ENCODE data around the gene LARP4. TPM values are rescaled to one million over a fixed set of nuclear protein-coding genes. Genes with fewer than 3 reads are reported as not detected.
"Not testable (repeated sequence)": the region's sequence is repeated elsewhere in the genome, so short reads cannot be mapped to it uniquely, and the experiment has no call there.

LARP4 gene
- total RNA-seq, 1 donor from 2014 or later, result 63.8 TPM

- H3K36me3 Mint-ChIP-seq (ENCODE audit: low read depth, unreplicated experiment), result peaks cover 6% of the 10 kb centered on the region
- Histone ChIP-seq H3K27me3 (ENCODE audit: insufficient read depth, low read length) (no peaks in the 10 kb centered on the region), H3K79me2 (ENCODE audit: insufficient read depth, low read length) (peaks cover 95% of the 10 kb centered on the region), H4K20me1 (ENCODE audit: insufficient read depth, low read length) (peaks cover 66% of the 10 kb centered on the region), H3K36me3 (ENCODE audit: insufficient read depth, low read length) (no peaks in the 10 kb centered on the region), H3K9me3 (ENCODE audit: insufficient read depth, low read depth, low read length) (no peaks in the 10 kb centered on the region), H3K4me3 (ENCODE audit: insufficient read depth, low read depth, low read length) (no peak overlapping the region), H3K4me1 (ENCODE audit: insufficient read depth, low read length) (no peaks in the 10 kb centered on the region), H3K27ac (ENCODE audit: low read depth, low read length) (no peak overlapping the region), H3K9ac (ENCODE audit: low read length) (no peak overlapping the region), H2AFZ (ENCODE audit: low read depth, low read length) (no peak overlapping the region), H3K4me2 (ENCODE audit: low read length) (no peak overlapping the region)
- no peaks in the 10 kb centered on the region for H3K9me3 Mint-ChIP-seq (ENCODE audit: unreplicated experiment)
- no peak for FAIRE-seq
- no peak overlapping the region for H3K27ac Mint-ChIP-seq (ENCODE audit: unreplicated experiment)
- H3K4me3 Mint-ChIP-seq (ENCODE audit: unreplicated experiment), result no peak overlapping the region
- no peak for DNase-seq (ENCODE audit: low read depth)
- no peaks in the 10 kb centered on the region for H3K27me3 Mint-ChIP-seq (ENCODE audit: low read depth, unreplicated experiment)
- TF ChIP-seq EZH2 (IDR thresholded peaks at IDR 0.05; ENCODE audit: insufficient read depth, low read length), result no peak
- TF ChIP-seq, protein P1, sequence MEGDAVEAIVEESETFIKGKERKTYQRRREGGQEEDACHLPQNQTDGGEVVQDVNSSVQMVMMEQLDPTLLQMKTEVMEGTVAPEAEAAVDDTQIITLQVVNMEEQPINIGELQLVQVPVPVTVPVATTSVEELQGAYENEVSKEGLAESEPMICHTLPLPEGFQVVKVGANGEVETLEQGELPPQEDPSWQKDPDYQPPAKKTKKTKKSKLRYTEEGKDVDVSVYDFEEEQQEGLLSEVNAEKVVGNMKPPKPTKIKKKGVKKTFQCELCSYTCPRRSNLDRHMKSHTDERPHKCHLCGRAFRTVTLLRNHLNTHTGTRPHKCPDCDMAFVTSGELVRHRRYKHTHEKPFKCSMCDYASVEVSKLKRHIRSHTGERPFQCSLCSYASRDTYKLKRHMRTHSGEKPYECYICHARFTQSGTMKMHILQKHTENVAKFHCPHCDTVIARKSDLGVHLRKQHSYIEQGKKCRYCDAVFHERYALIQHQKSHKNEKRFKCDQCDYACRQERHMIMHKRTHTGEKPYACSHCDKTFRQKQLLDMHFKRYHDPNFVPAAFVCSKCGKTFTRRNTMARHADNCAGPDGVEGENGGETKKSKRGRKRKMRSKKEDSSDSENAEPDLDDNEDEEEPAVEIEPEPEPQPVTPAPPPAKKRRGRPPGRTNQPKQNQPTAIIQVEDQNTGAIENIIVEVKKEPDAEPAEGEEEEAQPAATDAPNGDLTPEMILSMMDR (IDR thresholded peaks at IDR 0.05; ENCODE audit: insufficient read depth, low read depth, low read length), result no peak
- peaks cover 2% of the 10 kb centered on the region for H3K4me1 Mint-ChIP-seq (ENCODE audit: low read depth, unreplicated experiment)
Observed at GRCh38 chr12:50419112-50419909, 18.6 kb downstream of the LARP4 start.

GRCh38 chr12:50422855-50423254, 22.2 kb downstream of the LARP4 start:
- H3K27me3 Mint-ChIP-seq (ENCODE audit: low read depth, unreplicated experiment); H3K27ac Mint-ChIP-seq (ENCODE audit: unreplicated experiment); H3K4me3 Mint-ChIP-seq (ENCODE audit: unreplicated experiment); FAIRE-seq; H3K4me1 ChIP-seq (ENCODE audit: insufficient read depth, low read length); H3K36me3 ChIP-seq (ENCODE audit: insufficient read depth, low read length); H3K27me3 ChIP-seq (ENCODE audit: insufficient read depth, low read length); H3K4me3 ChIP-seq (ENCODE audit: insufficient read depth, low read depth, low read length); H2AFZ ChIP-seq (ENCODE audit: low read depth, low read length); H3K9me3 Mint-ChIP-seq (ENCODE audit: unreplicated experiment); H3K9me3 ChIP-seq (ENCODE audit: insufficient read depth, low read depth, low read length); H3K36me3 Mint-ChIP-seq (ENCODE audit: low read depth, unreplicated experiment); H3K27ac ChIP-seq (ENCODE audit: low read depth, low read length); DNase-seq (ENCODE audit: low read depth); H3K4me2 ChIP-seq (ENCODE audit: low read length); H3K9ac ChIP-seq (ENCODE audit: low read length): not testable (repeated sequence)
- H4K20me1 ChIP-seq (ENCODE audit: insufficient read depth, low read length), result peaks cover 60% of the 10 kb centered on the region
- peaks cover 13% of the 10 kb centered on the region for H3K4me1 Mint-ChIP-seq (ENCODE audit: low read depth, unreplicated experiment)
- H3K79me2 ChIP-seq (ENCODE audit: insufficient read depth, low read length), result peaks cover 93% of the 10 kb centered on the region

- H3K4me3 Mint-ChIP-seq (ENCODE audit: unreplicated experiment); H3K4me2 ChIP-seq (ENCODE audit: low read length); H3K4me1 ChIP-seq (ENCODE audit: insufficient read depth, low read length); H3K36me3 Mint-ChIP-seq (ENCODE audit: low read depth, unreplicated experiment); H3K27ac ChIP-seq (ENCODE audit: low read depth, low read length); H3K27me3 Mint-ChIP-seq (ENCODE audit: low read depth, unreplicated experiment); H3K9ac ChIP-seq (ENCODE audit: low read length); DNase-seq (ENCODE audit: low read depth); FAIRE-seq; H3K36me3 ChIP-seq (ENCODE audit: insufficient read depth, low read length); H3K27me3 ChIP-seq (ENCODE audit: insufficient read depth, low read length); H3K4me3 ChIP-seq (ENCODE audit: insufficient read depth, low read depth, low read length); H3K27ac Mint-ChIP-seq (ENCODE audit: unreplicated experiment); H3K9me3 Mint-ChIP-seq (ENCODE audit: unreplicated experiment); H2AFZ ChIP-seq (ENCODE audit: low read depth, low read length); H3K9me3 ChIP-seq (ENCODE audit: insufficient read depth, low read depth, low read length): not testable (repeated sequence)
- Histone ChIP-seq H4K20me1 (ENCODE audit: insufficient read depth, low read length) (peaks cover 56% of the 10 kb centered on the region), H3K79me2 (ENCODE audit: insufficient read depth, low read length) (peaks cover 88% of the 10 kb centered on the region)
- H3K4me1 Mint-ChIP-seq (ENCODE audit: low read depth, unreplicated experiment), result peaks cover 13% of the 10 kb centered on the region
Observed at GRCh38 chr12:50423342-50423741, 22.7 kb downstream of the LARP4 start.

Data from astrocyte (in vitro differentiated cells and primary cell).